HG03039 (cell line): ENCODE measurements around the gene TNS2.
"Not testable (repeated sequence)": the region's sequence is repeated elsewhere in the genome, so short reads cannot be mapped to it uniquely, and the experiment has no call there.

Source experiments
- ATAC-seq: cut with Tn5 transposase; IDR thresholded peaks from one replicate; pipeline ENCODE4 v1.9.1; 2021; ENCODE audit warnings: mild to moderate bottlenecking, moderate library complexity; ENCODE audit not compliant: unreplicated experiment

Gene TNS2

DNA sequence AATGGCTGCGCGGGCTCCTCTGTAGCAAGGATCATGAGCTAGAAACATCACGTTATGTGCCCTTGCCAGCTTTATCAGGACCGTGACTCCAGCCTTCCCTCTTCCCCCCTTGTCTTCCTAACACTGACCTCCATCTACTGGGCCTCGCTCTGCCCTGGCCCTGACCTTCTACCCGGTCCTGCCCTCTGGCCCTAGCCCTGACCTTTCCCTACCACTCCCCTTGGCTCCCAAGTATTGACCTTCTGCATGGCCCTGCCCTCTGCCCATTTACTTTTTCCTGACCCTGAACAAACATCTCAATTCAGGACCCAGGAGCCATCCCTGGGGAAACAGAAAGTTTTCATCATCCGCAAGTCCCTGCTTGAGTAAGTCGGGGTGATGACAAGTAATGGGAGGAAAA is 55.4 kb downstream of the TNS2 start:
- no peak for ATAC-seq

DNA sequence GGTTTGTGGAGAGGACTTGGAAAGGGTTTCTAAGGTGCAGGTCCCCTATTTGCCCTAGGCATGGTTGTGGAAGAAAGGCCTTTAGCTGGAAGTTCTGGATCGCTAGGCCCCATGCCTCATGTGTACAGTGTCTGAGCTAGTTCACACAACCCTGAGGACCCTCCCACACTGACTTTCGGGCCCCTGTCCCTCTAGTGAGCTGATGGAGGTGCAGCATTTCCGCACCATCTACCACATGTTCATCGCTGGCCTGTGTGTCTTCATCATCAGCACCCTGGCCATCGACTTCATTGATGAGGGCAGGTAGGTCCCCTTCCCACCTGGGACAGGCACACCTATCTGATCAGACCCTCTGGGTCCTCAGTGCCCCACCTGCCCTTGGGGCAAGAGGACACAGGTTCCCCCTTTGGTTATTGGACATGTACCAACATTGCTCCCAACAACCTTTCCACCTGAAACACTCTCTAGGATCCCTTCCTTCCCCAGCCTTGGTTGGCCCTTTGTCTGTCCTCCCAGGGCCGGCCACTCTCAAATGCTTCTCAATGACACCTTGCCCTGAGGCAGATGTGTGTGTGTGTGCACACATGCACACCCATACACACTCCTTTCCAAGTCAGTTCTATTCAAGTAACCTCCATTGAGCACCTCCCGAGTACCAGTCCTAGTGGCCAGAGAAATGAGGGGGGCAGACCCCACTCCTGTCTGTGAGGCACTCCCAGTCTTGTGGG is 56.0 kb downstream of the TNS2 start:
- no peak for ATAC-seq

DNA sequence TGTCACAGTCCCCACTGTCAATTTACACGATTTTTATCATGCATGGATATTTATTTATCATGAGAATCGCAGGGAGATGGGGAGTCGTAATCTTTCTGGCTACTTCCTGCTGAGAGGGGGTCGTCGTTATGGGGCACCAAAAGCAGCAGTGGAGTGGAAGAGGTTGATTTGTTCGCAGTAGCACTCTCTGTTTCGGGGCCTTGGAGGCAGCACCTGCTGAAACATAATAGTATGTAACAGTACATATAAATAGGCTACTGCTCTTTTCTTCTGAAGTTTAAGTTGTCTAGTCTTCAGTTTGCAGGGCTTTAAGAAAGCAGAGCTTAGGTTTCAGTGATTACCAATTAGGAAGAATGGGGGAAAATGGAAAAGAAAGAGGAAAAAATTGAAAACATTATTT is 57.3 kb downstream of the TNS2 start:
- no peak for ATAC-seq

DNA sequence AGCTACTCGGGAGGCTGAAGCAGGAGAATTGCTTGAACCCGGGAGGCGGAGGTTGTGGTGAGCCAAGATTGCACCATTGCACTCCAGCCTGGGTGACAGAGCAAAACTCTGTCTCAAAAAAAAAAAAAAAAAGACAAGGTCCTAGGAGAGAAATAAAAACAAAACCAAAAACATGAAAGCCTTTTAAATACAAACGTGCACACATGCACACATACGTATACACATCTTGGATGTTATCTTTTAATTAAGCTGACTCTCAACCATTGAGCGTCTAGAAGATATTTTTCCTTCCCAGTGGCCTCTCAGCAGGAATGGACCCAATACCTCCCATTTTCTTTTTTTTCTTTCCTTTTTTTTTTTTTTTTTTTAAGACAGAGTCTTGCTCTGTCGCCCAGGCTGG is 62.6 kb downstream of the TNS2 start:
- not testable (repeated sequence) for ATAC-seq

DNA sequence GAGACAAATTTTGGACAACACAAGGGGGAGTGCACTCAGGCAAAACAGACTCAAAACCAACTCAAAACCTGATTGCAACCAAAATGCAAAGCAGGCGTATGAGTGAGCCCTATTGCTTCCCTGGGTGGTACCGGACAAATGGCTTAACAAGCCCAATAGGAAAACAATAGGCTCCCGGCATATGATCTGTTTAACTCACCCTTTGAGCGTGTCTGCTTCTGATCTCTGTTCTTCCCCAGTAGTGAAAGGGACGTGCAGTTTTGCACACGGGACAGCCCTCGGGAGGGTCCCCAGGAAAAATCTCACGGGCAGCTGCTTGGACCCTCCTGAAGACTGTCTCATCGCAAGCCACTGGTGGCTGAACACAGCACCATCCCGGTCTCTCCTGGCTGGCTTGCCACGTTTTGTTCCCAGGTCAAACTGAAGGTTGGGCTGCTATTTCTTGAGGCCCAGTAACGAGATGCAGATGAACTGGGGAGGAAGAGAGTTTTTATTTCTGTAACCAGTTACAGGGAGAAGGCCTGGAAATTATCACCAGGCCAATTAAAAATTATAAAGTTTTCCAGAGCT is 63.4 kb downstream of the TNS2 start:
- no peak for ATAC-seq

DNA sequence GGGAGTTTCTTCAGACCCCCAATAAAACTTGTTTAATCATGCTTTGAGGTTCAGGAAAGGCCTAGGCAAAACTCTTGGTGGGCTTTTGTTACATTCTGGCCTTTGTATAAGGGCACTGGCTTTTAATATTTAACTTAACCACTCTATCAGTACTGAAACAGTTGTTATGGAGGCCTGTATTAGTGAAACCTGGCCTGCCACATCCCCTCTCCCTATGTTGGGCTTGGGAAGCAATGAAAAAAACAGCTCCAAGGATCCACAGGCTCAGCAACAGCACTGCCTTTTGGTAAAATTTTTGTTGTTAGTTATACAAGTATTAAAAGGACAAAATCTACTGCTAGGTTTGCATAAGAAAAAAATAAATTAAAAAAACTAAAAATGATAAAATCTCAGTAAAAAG is 64.1 kb downstream of the TNS2 start:
- ATAC-seq: no peak
